C4-2B (cell line): ENCODE data around the gene RFX8.

ENCODE experiments used
- CTCF ChIP-seq: fragments of 450-650 bp; conservative IDR thresholded peaks from 2 replicates; pipeline ENCODE4 v1.5.1; 2017; ENCODE audit warnings: mild to moderate bottlenecking
- ZFX ChIP-seq: fragments of 450-650 bp; IDR thresholded peaks from 2 replicates; pipeline ENCODE4 v1.6.1; 2017

GRCh38 chr2:101520246-101520645 lies 45.3 kb upstream of the RFX8 start:
- TF ChIP-seq CTCF (no peak), ZFX (no peak)
